DOHH2 (cell line): ENCODE data around the gene GTF2A1.

ENCODE experiments used
- EZH2phosphoT487 ChIP-seq: fragments of 200-600 bp; sonication (generic); IDR thresholded peaks from 2 replicates; pipeline ENCODE4 v1.6.1; 2017; ENCODE audit warnings: borderline replicate concordance, mild to moderate bottlenecking, antibody characterized with exemption, low read length, moderate library complexity, mixed read lengths
- TF ChIP-seq, protein P1 (sequence below): fragments of 200-600 bp; sonication (generic); IDR thresholded peaks from one replicate; pipeline ENCODE4 v1.5.1; 2014; ENCODE audit warnings: antibody characterized with exemption, mild to moderate bottlenecking, low read depth, low read length; ENCODE audit not compliant: poor library complexity, severe bottlenecking

DNA sequence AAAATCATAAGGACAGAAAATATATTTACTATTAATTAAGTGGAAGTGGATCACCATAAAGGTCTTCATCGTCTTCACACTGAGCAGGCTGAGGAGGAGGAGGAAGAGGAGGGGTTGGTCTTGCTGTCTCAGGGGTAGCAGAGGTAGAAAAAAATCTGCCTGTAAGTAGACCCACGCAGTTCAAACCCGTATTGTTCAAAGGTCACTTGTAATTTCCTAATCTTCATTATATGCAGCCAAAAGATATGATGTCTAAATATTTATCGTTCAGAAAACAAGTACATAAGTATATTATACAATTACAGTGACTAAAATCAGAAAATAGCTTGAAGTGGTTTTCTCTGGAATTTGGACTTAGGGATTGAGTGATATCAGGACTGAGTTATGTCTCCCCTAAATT, 72.1 kb downstream of the GTF2A1 start:
- TF ChIP-seq, protein P1, sequence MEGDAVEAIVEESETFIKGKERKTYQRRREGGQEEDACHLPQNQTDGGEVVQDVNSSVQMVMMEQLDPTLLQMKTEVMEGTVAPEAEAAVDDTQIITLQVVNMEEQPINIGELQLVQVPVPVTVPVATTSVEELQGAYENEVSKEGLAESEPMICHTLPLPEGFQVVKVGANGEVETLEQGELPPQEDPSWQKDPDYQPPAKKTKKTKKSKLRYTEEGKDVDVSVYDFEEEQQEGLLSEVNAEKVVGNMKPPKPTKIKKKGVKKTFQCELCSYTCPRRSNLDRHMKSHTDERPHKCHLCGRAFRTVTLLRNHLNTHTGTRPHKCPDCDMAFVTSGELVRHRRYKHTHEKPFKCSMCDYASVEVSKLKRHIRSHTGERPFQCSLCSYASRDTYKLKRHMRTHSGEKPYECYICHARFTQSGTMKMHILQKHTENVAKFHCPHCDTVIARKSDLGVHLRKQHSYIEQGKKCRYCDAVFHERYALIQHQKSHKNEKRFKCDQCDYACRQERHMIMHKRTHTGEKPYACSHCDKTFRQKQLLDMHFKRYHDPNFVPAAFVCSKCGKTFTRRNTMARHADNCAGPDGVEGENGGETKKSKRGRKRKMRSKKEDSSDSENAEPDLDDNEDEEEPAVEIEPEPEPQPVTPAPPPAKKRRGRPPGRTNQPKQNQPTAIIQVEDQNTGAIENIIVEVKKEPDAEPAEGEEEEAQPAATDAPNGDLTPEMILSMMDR = no peak
- TF ChIP-seq EZH2phosphoT487 = no peak
